ENCODE results near the gene RNF213.

DNA sequence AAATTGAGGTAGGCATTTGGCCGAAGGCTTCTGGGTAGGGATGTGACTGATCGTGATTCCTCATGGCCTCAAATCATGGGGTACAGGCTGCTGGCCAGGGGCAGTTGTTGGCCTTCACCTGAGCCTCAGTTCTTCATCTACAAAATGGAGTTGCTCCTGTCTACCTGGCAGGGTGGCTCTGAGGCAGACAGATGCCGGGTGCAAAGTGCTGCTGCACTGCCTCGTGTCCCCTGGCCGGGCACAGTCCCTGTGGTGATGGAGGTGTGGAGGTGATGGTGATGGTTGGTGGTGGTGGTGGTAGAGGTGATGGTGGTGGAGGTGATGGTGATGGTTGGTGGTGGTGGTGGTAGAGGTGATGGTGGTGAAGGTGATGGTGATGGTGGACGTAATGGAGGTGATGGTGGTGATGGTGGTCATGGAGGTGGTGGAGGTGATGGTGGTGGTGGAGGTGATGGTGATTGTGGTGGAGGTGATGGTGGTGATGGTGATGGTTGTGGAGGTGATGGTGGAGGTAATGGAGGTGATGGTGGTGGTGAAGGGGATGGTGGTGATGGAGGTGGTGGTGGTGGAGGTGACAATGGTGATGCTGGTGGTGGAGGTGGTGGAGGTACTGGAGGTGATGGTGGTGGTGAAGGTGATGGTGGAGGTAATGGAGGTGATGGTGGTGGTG lies 52.6 kb downstream of the RNF213 start:
- TF ChIP-seq, protein P1, sequence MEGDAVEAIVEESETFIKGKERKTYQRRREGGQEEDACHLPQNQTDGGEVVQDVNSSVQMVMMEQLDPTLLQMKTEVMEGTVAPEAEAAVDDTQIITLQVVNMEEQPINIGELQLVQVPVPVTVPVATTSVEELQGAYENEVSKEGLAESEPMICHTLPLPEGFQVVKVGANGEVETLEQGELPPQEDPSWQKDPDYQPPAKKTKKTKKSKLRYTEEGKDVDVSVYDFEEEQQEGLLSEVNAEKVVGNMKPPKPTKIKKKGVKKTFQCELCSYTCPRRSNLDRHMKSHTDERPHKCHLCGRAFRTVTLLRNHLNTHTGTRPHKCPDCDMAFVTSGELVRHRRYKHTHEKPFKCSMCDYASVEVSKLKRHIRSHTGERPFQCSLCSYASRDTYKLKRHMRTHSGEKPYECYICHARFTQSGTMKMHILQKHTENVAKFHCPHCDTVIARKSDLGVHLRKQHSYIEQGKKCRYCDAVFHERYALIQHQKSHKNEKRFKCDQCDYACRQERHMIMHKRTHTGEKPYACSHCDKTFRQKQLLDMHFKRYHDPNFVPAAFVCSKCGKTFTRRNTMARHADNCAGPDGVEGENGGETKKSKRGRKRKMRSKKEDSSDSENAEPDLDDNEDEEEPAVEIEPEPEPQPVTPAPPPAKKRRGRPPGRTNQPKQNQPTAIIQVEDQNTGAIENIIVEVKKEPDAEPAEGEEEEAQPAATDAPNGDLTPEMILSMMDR (IDR thresholded peaks at IDR 0.05): no peak
- no peak for TF ChIP-seq POLR2A (IDR thresholded peaks at IDR 0.05)

Data from adrenal gland (tissue), 5 donors.